ENCODE results near the gene PRMT7. TPM values are rescaled to one million over a fixed set of nuclear protein-coding genes. Genes with fewer than 3 reads are reported as not detected.

Gene PRMT7
- total RNA-seq, 2 experiments from 2014 or later, result 76.9 TPM

- Mint-ChIP-seq H3K27me3 (peaks cover 18% of the 10 kb centered on the region), H3K36me3 (ENCODE audit: low read depth) (no peaks in the 10 kb centered on the region), H3K4me3 (no peak overlapping the region), H3K27ac (no peak overlapping the region), H3K9me3 (no peaks in the 10 kb centered on the region), H3K4me1 (peaks cover 10% of the 10 kb centered on the region)
- ChIA-PET CTCF (no interaction called here), POLR2A (no interaction called here)
- DNase-seq, result no peak
These were observed 76.5 kb downstream of the PRMT7 start for GRCh38 chr16:68387301-68387700.

GRCh38 chr16:68388124-68388523 is 77.3 kb downstream of the PRMT7 start:
- Mint-ChIP-seq H3K27ac (no peak overlapping the region), H3K36me3 (ENCODE audit: low read depth) (no peaks in the 10 kb centered on the region), H3K4me1 (peaks cover 8% of the 10 kb centered on the region), H3K4me3 (no peak overlapping the region), H3K27me3 (peaks cover 17% of the 10 kb centered on the region), H3K9me3 (no peaks in the 10 kb centered on the region)
- ChIA-PET CTCF (no interaction called here), POLR2A (interaction anchor here (0.7 kb wide), 1 partner anchor 50 kb away, joined by 3 read pairs; no protein-coding TSS in a partner anchor)
- DNase-seq, result no peak

GRCh38 chr16:68389006-68389405 is 78.2 kb downstream of the PRMT7 start:
- Mint-ChIP-seq H3K27me3 (peaks cover 18% of the 10 kb centered on the region), H3K4me3 (no peak overlapping the region), H3K4me1 (peaks cover 4% of the 10 kb centered on the region), H3K36me3 (ENCODE audit: low read depth) (no peaks in the 10 kb centered on the region), H3K27ac (no peak overlapping the region), H3K9me3 (no peaks in the 10 kb centered on the region)
- DNase-seq, result no peak
- POLR2A ChIA-PET, result no interaction called here
- CTCF ChIA-PET, result no interaction called here

- Mint-ChIP-seq H3K4me3 (no peak overlapping the region), H3K27me3 (peaks cover 20% of the 10 kb centered on the region), H3K27ac (peak overlapping the region; percentile 47), H3K4me1 (peaks cover 4% of the 10 kb centered on the region), H3K9me3 (no peaks in the 10 kb centered on the region), H3K36me3 (ENCODE audit: low read depth) (no peaks in the 10 kb centered on the region)
- CTCF ChIA-PET, result interaction anchor here (0.8 kb wide), 1 partner anchor 19 kb away, joined by 3 read pairs; no protein-coding TSS in a partner anchor
- POLR2A ChIA-PET, result no interaction called here
- DNase-seq, result no peak
These were observed 79.0 kb downstream of the PRMT7 start for GRCh38 chr16:68389750-68390371.

- Mint-ChIP-seq H3K36me3 (ENCODE audit: low read depth) (no peaks in the 10 kb centered on the region), H3K27ac (no peak overlapping the region), H3K9me3 (no peaks in the 10 kb centered on the region), H3K27me3 (peaks cover 9% of the 10 kb centered on the region), H3K4me3 (no peak overlapping the region), H3K4me1 (peaks cover 14% of the 10 kb centered on the region)
- DNase-seq, result no peak
- ChIA-PET CTCF (interaction anchor here (1.2 kb wide), 1 partner anchor 9 kb away, joined by 4 read pairs; no protein-coding TSS in a partner anchor), POLR2A (no interaction called here)
These were observed 82.5 kb downstream of the PRMT7 start for GRCh38 chr16:68393333-68393732.

- Mint-ChIP-seq H3K27ac (no peak overlapping the region), H3K9me3 (no peaks in the 10 kb centered on the region), H3K27me3 (peaks cover 9% of the 10 kb centered on the region), H3K4me1 (peaks cover 15% of the 10 kb centered on the region), H3K4me3 (no peak overlapping the region), H3K36me3 (ENCODE audit: low read depth) (no peaks in the 10 kb centered on the region)
- DNase-seq, result no peak
- ChIA-PET CTCF (interaction anchor here (1.0 to 3.0 kb wide), 10 partner anchors 9 to 125 kb away, joined by 3 to 17 read pairs (median 4); no protein-coding TSS in a partner anchor), POLR2A (no interaction called here)
These were observed 84.5 kb downstream of the PRMT7 start for GRCh38 chr16:68395167-68395786.

GRCh38 chr16:68395815-68396214 is 85.0 kb downstream of the PRMT7 start:
- Mint-ChIP-seq H3K27me3 (peaks cover 9% of the 10 kb centered on the region), H3K27ac (peak overlapping the region; percentile 66), H3K4me3 (no peak overlapping the region), H3K9me3 (no peaks in the 10 kb centered on the region), H3K36me3 (ENCODE audit: low read depth) (no peaks in the 10 kb centered on the region), H3K4me1 (peaks cover 20% of the 10 kb centered on the region)
- DNase-seq, result no peak
- ChIA-PET CTCF (interaction anchor here (0.5 to 3.0 kb wide), 11 partner anchors 10 to 115 kb away, joined by 3 to 17 read pairs (median 5); no protein-coding TSS in a partner anchor), POLR2A (no interaction called here)

- Mint-ChIP-seq H3K36me3 (ENCODE audit: low read depth) (no peaks in the 10 kb centered on the region), H3K9me3 (no peaks in the 10 kb centered on the region), H3K4me3 (no peak overlapping the region), H3K27ac (peak overlapping the region; percentile 31), H3K4me1 (peaks cover 27% of the 10 kb centered on the region), H3K27me3 (peaks cover 9% of the 10 kb centered on the region)
- ChIA-PET POLR2A (no interaction called here), CTCF (interaction anchor here (0.6 to 3.0 kb wide), 17 partner anchors 10 to 155 kb away, joined by 3 to 17 read pairs (median 4); no protein-coding TSS in a partner anchor)
- DNase-seq, result peak; percentile 69
These were observed 85.7 kb downstream of the PRMT7 start for GRCh38 chr16:68396481-68396880.

GRCh38 chr16:68397710-68398201 is 86.9 kb downstream of the PRMT7 start:
- no peak for DNase-seq
- CTCF ChIA-PET, result interaction anchor here (1.3 to 3.0 kb wide), 7 partner anchors 12 to 134 kb away, joined by 3 to 17 read pairs (median 5); partner anchors contain the start of gene SLC7A6
- Mint-ChIP-seq H3K27me3 (peaks cover 9% of the 10 kb centered on the region), H3K27ac (no peak overlapping the region), H3K9me3 (no peaks in the 10 kb centered on the region), H3K4me3 (no peak overlapping the region), H3K36me3 (ENCODE audit: low read depth) (no peaks in the 10 kb centered on the region), H3K4me1 (peaks cover 29% of the 10 kb centered on the region)
- POLR2A ChIA-PET, result no interaction called here

GRCh38 chr16:68399456-68399855 is 88.6 kb downstream of the PRMT7 start:
- DNase-seq, result no peak
- POLR2A ChIA-PET, result no interaction called here
- Mint-ChIP-seq H3K27ac (no peak overlapping the region), H3K9me3 (no peaks in the 10 kb centered on the region), H3K27me3 (peaks cover 2% of the 10 kb centered on the region), H3K4me3 (no peak overlapping the region), H3K36me3 (ENCODE audit: low read depth) (no peaks in the 10 kb centered on the region), H3K4me1 (peaks cover 29% of the 10 kb centered on the region)
- CTCF ChIA-PET, result interaction anchor here (0.6 to 1.4 kb wide), 5 partner anchors 13 to 135 kb away, joined by 3 read pairs; partner anchors contain the start of gene SLC7A6

GRCh38 chr16:68400083-68400923 is 89.5 kb downstream of the PRMT7 start:
- Mint-ChIP-seq H3K27me3 (peaks cover 2% of the 10 kb centered on the region), H3K4me1 (peaks cover 29% of the 10 kb centered on the region), H3K4me3 (no peak overlapping the region), H3K9me3 (no peaks in the 10 kb centered on the region), H3K27ac (no peak overlapping the region), H3K36me3 (ENCODE audit: low read depth) (no peaks in the 10 kb centered on the region)
- POLR2A ChIA-PET, result interaction anchor here (0.7 kb wide), 1 partner anchor 42 kb away, joined by 5 read pairs; no protein-coding TSS in a partner anchor
- DNase-seq, result no peak
- CTCF ChIA-PET, result interaction anchor here (0.7 to 1.7 kb wide), 7 partner anchors 9 to 82 kb away, joined by 3 to 5 read pairs (median 3); no protein-coding TSS in a partner anchor

GRCh38 chr16:68400924-68401460 is 90.2 kb downstream of the PRMT7 start:
- CTCF ChIA-PET, result interaction anchor here (0.7 to 1.7 kb wide), 5 partner anchors 8 to 38 kb away, joined by 3 to 5 read pairs (median 4); no protein-coding TSS in a partner anchor
- DNase-seq, result peak; percentile 33
- Mint-ChIP-seq H3K36me3 (ENCODE audit: low read depth) (no peaks in the 10 kb centered on the region), H3K27me3 (peaks cover 4% of the 10 kb centered on the region), H3K4me3 (no peak overlapping the region), H3K4me1 (peaks cover 29% of the 10 kb centered on the region), H3K27ac (no peak overlapping the region), H3K9me3 (no peaks in the 10 kb centered on the region)
- POLR2A ChIA-PET, result interaction anchor here (0.7 kb wide), 1 partner anchor 42 kb away, joined by 5 read pairs; no protein-coding TSS in a partner anchor
